Endothelial cell of umbilical vein (primary cell): ENCODE measurements around the gene TBC1D9B. TPM values are rescaled to one million over a fixed set of nuclear protein-coding genes. Genes with fewer than 3 reads are reported as not detected.

Experiments
- BruUV-seq: library from RNA; stranded (reverse); fragments of 400-500 nt; replicated peaks from 2 replicates; lab custom pipeline; 2021; lab: Mats Ljungman, UMichigan
- CTCF ChIA-PET: fragments of 300-600, 350-600 bp; sonication (Branson Sonifier 250); formaldehyde crosslinking; loops from one replicate; lab custom pipeline; 2021; ENCODE audit warnings: antibody characterized with exemption, inconsistent platforms; lab: Charles Lee
- POLR2A ChIA-PET: fragments of 300-600, 350-600 bp; sonication (Branson Sonifier 250); formaldehyde crosslinking; loops from one replicate; lab custom pipeline; 2021; ENCODE audit warnings: antibody characterized with exemption, inconsistent platforms; lab: Charles Lee
- DNase-seq: peaks from one replicate; pipeline ENCODE4 v3.0.0-alpha.2; 2011; ENCODE audit warnings: low read depth, low spot score
- FAIRE-seq: peaks from 2 replicates; lab custom pipeline; 2011; peaks lifted over from hg19 to GRCh38; lab: Jason Lieb, UNC
- H2AFZ ChIP-seq: 2 replicates; pipeline ENCODE4 v1.6.0; 2012; ENCODE audit warnings: low read depth, low read length, control low read depth, inconsistent platforms
- H3K27ac ChIP-seq: 2 replicates; pipeline ENCODE4 v1.5.1; 2011; ENCODE audit warnings: low read depth, mild to moderate bottlenecking, control low read depth, low read length, moderate library complexity; ENCODE audit not compliant: insufficient read depth
- H3K27me3 ChIP-seq, 2 experiments: 2 replicates each; pipeline versions ENCODE4 v1.6.0 to v1.6.1; 2011; ENCODE audit warnings: low read length in 2 of 2, mixed read lengths in 1 of 2; ENCODE audit not compliant: control insufficient read depth in 2 of 2, insufficient read depth in 2 of 2
- H3K36me3 ChIP-seq, 2 experiments: 2 replicates in 1 of 2; 3 replicates in 1 of 2; pipeline ENCODE4 v1.5.1; 2011; ENCODE audit warnings: low read length in 2 of 2, mild to moderate bottlenecking in 1 of 2, moderate library complexity in 1 of 2; ENCODE audit not compliant: control insufficient read depth in 2 of 2, insufficient read depth in 2 of 2; ENCODE audit errors: extremely low read depth in 1 of 2
- H3K4me1 ChIP-seq: 3 replicates; pipeline ENCODE4 v1.5.1; 2011; ENCODE audit warnings: mild to moderate bottlenecking, low read length; ENCODE audit not compliant: control insufficient read depth, insufficient read depth; ENCODE audit errors: extremely low read depth
- H3K4me2 ChIP-seq: 2 replicates; pipeline ENCODE4 v1.6.1; 2011; ENCODE audit warnings: low read length, control low read depth, mixed read lengths; ENCODE audit not compliant: insufficient read depth
- H3K4me3 ChIP-seq, 3 experiments: fragments of 200-600 bp in 1 of 3; sonication (generic), shearing (Covaris generic) in 1 of 3; replicated peaks in 1 of 3; 2 replicates each; pipeline ENCODE4 v1.5.1; 2011 to 2016; ENCODE audit warnings: control low read depth in 3 of 3, low read length in 3 of 3, mild to moderate bottlenecking in 2 of 3, inconsistent platforms in 1 of 3, low read depth in 1 of 3, moderate library complexity in 1 of 3; ENCODE audit not compliant: insufficient read depth in 1 of 3
- H3K79me2 ChIP-seq: 2 replicates; pipeline ENCODE4 v1.6.0; 2012; ENCODE audit warnings: low read length, inconsistent platforms; ENCODE audit not compliant: control insufficient read depth, insufficient read depth
- H3K9ac ChIP-seq: replicated peaks from 2 replicates; pipeline ENCODE3; 2011; ENCODE audit warnings: low read length, control low read depth; ENCODE audit not compliant: insufficient read depth; ENCODE audit errors: extremely low read depth
- H3K9me1 ChIP-seq: replicated peaks from 3 replicates; pipeline ENCODE4 v1.6.0; 2011; ENCODE audit warnings: mild to moderate bottlenecking, low read length; ENCODE audit not compliant: control insufficient read depth, insufficient read depth; ENCODE audit errors: extremely low read depth
- H3K9me3 ChIP-seq: replicated peaks from 2 replicates; pipeline ENCODE4 v1.5.1; 2012; ENCODE audit warnings: low read length, inconsistent platforms; ENCODE audit not compliant: control insufficient read depth, insufficient read depth
- H4K20me1 ChIP-seq: replicated peaks from 2 replicates; pipeline ENCODE3; 2011; ENCODE audit warnings: mild to moderate bottlenecking, low read length; ENCODE audit not compliant: control insufficient read depth, insufficient read depth; ENCODE audit errors: extremely low read depth
- CTCF ChIP-seq, 2 donors: IDR thresholded peaks; 1 replicate in 1 of 2; 2 replicates in 1 of 2; pipeline ENCODE4 v1.5.1; 2011; ENCODE audit warnings: low read length in 2 of 2, mild to moderate bottlenecking in 2 of 2, moderate library complexity in 2 of 2, control low read depth in 1 of 2, inconsistent platforms in 1 of 2, low read depth in 1 of 2; ENCODE audit not compliant: insufficient read depth in 1 of 2; ENCODE audit errors: extremely low read depth in 1 of 2
- EZH2 ChIP-seq: IDR thresholded peaks from 2 replicates; pipeline ENCODE4 v1.6.1; 2012; ENCODE audit warnings: borderline replicate concordance, low read depth, mild to moderate bottlenecking, moderate library complexity, low read length, inconsistent platforms; ENCODE audit not compliant: severe bottlenecking
- FOS ChIP-seq: IDR thresholded peaks from 2 replicates; pipeline ENCODE4 v1.6.1; 2011; ENCODE audit warnings: mild to moderate bottlenecking, low read length, moderate library complexity, borderline replicate concordance; ENCODE audit not compliant: insufficient read depth
- GATA2 ChIP-seq: IDR thresholded peaks from 2 replicates; pipeline ENCODE4 v1.7.0; 2011; ENCODE audit warnings: low read depth, mild to moderate bottlenecking, moderate library complexity, mixed read lengths, low read length; ENCODE audit not compliant: insufficient read length, insufficient read depth
- MAX ChIP-seq: IDR thresholded peaks from 2 replicates; pipeline ENCODE4 v1.6.1; 2011; ENCODE audit not compliant: insufficient read depth, insufficient read length
- MYC ChIP-seq: IDR thresholded peaks from one replicate; pipeline ENCODE4 v1.6.1; 2011; ENCODE audit warnings: mild to moderate bottlenecking, low read depth, low read length
- POLR2A ChIP-seq: IDR thresholded peaks from 2 replicates; pipeline ENCODE4 v1.6.1; 2012; ENCODE audit warnings: low read depth, mild to moderate bottlenecking, control low read depth, low read length
- POLR2AphosphoS5 ChIP-seq: IDR thresholded peaks from 2 replicates; pipeline ENCODE4 v1.6.1; 2012; ENCODE audit warnings: low read depth, mild to moderate bottlenecking, control low read depth, low read length, moderate library complexity; ENCODE audit not compliant: insufficient read depth
- dilution Hi-C: fragments of 300-500 bp; cut with MboI; formaldehyde crosslinking; loops from one replicate; pipeline ENCODE4 v1.15.0; 2019; ENCODE audit warnings: low sequenced_read_pairs; ENCODE audit not compliant: extremely low pct_ligation_motif_present
- intact Hi-C: fragments of 100-400 bp; cut with micrococcal nuclease; formaldehyde crosslinking; loops from one replicate; pipeline ENCODE4 v1.10.0; 2022
- polyA plus RNA-seq, 4 experiments: library from polyadenylated mRNA; depleted of rRNA in 3 of 4; stranded (reverse) in 3 of 4; unstranded in 1 of 4; fragments of >200 nt; gene quantifications; 2 replicates each; pipeline versions ENCODE4 v1.2.1 to v1.2.3, GENCODE V29; 2011 to 2012; ENCODE audit warnings: missing spikeins in 1 of 4
- total RNA-seq: library from RNA; stranded (reverse); gene quantifications from 2 replicates; pipeline ENCODE4 v1.2.3, GENCODE V29; 2021

The TBC1D9B gene
- total and polyA plus RNA-seq, 2 donors (not counting 3 experiments of a cell fraction or from before 2014, with no cell fraction given) = 82.8 to 150 TPM

- no peaks in the 10 kb centered on the region for H3K79me2 ChIP-seq
- H3K9ac ChIP-seq = no peak overlapping the region
- no peak overlapping the region for H3K4me3 ChIP-seq
- H3K36me3 ChIP-seq = peaks cover 13 to 41% of the 10 kb centered on the region in 2 experiments
- no TSS peak for BruUV-seq
- H3K4me1 ChIP-seq = no peaks in the 10 kb centered on the region
- H2AFZ ChIP-seq = no peak overlapping the region
- POLR2A ChIA-PET = interaction anchor here (0.8 kb wide), 1 partner anchor 15 kb away, joined by 3 read pairs; no protein-coding TSS in a partner anchor
- no peaks in the 10 kb centered on the region for H4K20me1 ChIP-seq
- H3K9me3 ChIP-seq = no peaks in the 10 kb centered on the region
- intact Hi-C loops = no loop called here
- dilution Hi-C loops = no loop called here
- H3K27ac ChIP-seq = no peak overlapping the region
- TF ChIP-seq FOS = no peak
- TF ChIP-seq POLR2AphosphoS5 = peak; percentile 56
- TF ChIP-seq POLR2A = no peak
- H3K27me3 ChIP-seq = no peaks in the 10 kb centered on the region
- H3K9me1 ChIP-seq = no peaks in the 10 kb centered on the region
- DNase-seq = no peak
- CTCF ChIA-PET = interaction anchor here (1.5 to 2.5 kb wide), 3 partner anchors 9 to 36 kb away, joined by 3 to 12 read pairs (median 4); no protein-coding TSS in a partner anchor
- no peak overlapping the region for H3K4me2 ChIP-seq
- FAIRE-seq = no peak
These were observed 70.4 kb downstream of the TBC1D9B start for GRCh38 chr5:179837076-179838011.

- POLR2A ChIA-PET = no interaction called here
These were observed 71.3 kb downstream of the TBC1D9B start for GRCh38 chr5:179836225-179837019.

More at GRCh38 chr5:179836225-179837019, 71.3 kb downstream of the TBC1D9B start:
- no peaks in the 10 kb centered on the region for H3K79me2 ChIP-seq
- H4K20me1 ChIP-seq = no peaks in the 10 kb centered on the region
- TSS peak; percentile 49 for BruUV-seq
- no peak overlapping the region for H2AFZ ChIP-seq
- no peaks in the 10 kb centered on the region for H3K4me1 ChIP-seq
- H3K9me1 ChIP-seq = no peaks in the 10 kb centered on the region
- CTCF ChIA-PET = interaction anchor here (1.5 to 2.5 kb wide), 2 partner anchors 8 to 35 kb away, joined by 3 to 12 read pairs; no protein-coding TSS in a partner anchor
- no peak overlapping the region for H3K4me2 ChIP-seq
- no peaks in the 10 kb centered on the region for H3K9me3 ChIP-seq
- DNase-seq (no peak), FAIRE-seq (no peak)
- no peaks in the 10 kb centered on the region for H3K27me3 ChIP-seq
- no peak overlapping the region for H3K9ac ChIP-seq
- no peak overlapping the region for H3K27ac ChIP-seq
- H3K36me3 ChIP-seq = peaks cover 13 to 47% of the 10 kb centered on the region in 2 experiments
- no peak overlapping the region for H3K4me3 ChIP-seq
- intact Hi-C loops = no loop called here
- dilution Hi-C loops = no loop called here
- TF ChIP-seq CTCF (IDR thresholded peaks at IDR 0.05; ENCODE audit: extremely low read depth in 1 of 2, insufficient read depth in 1 of 2, low read depth in 1 of 2, low read length in 2 of 2) = no peak
- no peak for TF ChIP-seq EZH2
- peak; percentile 18 for TF ChIP-seq POLR2AphosphoS5
- no peak for TF ChIP-seq MAX
- no peak for TF ChIP-seq MYC
- TF ChIP-seq FOS = no peak
- no peak for TF ChIP-seq GATA2
